GM12864 (cell line): ENCODE results near the gene ABHD1.

Experiments used
- DNase-seq: peaks from one replicate; pipeline ENCODE4 v3.0.0-alpha.2; 2011; ENCODE audit warnings: low read depth
- H3K4me3 ChIP-seq: 2 replicates; pipeline ENCODE4 v1.5.1; 2011; ENCODE audit warnings: mild to moderate bottlenecking, low read depth, low read length, control low read depth
- TF ChIP-seq, protein P1 (sequence below): IDR thresholded peaks from 2 replicates; pipeline ENCODE4 v1.5.1; 2011; ENCODE audit warnings: low read depth, mild to moderate bottlenecking, moderate library complexity, low read length, control low read depth, inconsistent platforms; ENCODE audit errors: missing control alignments

The ABHD1 gene

DNA sequence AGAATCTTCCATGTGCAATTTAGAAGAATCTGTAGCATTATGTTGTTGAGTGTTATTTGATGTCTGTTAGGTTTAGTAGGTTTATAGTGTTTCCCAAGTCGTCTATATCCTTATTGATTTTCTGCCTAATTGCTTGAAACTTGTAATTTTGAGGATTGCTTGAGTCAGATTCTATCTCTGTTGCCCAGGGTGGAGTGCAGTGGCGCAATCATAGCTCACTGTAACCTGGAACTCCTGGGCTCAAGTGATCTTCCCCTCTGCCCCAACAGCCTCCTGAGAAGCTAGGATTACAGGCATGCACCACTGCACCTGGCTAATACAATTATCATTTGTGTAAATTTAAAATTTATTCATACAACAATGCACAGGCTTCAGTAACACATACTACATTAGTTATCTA, 22.1 kb downstream of the ABHD1 start:
- TF ChIP-seq, protein P1, sequence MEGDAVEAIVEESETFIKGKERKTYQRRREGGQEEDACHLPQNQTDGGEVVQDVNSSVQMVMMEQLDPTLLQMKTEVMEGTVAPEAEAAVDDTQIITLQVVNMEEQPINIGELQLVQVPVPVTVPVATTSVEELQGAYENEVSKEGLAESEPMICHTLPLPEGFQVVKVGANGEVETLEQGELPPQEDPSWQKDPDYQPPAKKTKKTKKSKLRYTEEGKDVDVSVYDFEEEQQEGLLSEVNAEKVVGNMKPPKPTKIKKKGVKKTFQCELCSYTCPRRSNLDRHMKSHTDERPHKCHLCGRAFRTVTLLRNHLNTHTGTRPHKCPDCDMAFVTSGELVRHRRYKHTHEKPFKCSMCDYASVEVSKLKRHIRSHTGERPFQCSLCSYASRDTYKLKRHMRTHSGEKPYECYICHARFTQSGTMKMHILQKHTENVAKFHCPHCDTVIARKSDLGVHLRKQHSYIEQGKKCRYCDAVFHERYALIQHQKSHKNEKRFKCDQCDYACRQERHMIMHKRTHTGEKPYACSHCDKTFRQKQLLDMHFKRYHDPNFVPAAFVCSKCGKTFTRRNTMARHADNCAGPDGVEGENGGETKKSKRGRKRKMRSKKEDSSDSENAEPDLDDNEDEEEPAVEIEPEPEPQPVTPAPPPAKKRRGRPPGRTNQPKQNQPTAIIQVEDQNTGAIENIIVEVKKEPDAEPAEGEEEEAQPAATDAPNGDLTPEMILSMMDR = no peak
- H3K4me3 ChIP-seq = no peak overlapping the region
- no peak for DNase-seq

DNA sequence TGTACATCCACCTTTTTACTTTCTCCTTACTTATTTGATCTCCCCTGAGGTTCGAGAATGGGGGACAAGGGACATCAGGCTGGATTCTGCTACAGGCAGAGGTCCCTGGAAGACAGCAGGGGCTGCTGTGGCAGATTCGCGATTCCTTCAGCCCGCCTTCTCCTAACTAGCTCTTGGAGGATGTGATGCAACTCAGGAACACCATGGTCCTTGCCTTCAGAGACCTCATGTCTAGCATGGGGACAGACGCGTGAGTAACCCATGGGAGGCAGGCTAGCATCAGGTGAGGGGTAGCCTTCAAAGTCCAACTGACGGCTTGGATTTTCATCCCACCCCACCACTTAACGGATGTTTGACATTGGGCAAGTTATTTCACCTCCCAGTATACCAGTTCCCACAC, 24.3 kb downstream of the ABHD1 start:
- DNase-seq = no peak
- no peak overlapping the region for H3K4me3 ChIP-seq
- TF ChIP-seq, protein P1 = no peak

DNA sequence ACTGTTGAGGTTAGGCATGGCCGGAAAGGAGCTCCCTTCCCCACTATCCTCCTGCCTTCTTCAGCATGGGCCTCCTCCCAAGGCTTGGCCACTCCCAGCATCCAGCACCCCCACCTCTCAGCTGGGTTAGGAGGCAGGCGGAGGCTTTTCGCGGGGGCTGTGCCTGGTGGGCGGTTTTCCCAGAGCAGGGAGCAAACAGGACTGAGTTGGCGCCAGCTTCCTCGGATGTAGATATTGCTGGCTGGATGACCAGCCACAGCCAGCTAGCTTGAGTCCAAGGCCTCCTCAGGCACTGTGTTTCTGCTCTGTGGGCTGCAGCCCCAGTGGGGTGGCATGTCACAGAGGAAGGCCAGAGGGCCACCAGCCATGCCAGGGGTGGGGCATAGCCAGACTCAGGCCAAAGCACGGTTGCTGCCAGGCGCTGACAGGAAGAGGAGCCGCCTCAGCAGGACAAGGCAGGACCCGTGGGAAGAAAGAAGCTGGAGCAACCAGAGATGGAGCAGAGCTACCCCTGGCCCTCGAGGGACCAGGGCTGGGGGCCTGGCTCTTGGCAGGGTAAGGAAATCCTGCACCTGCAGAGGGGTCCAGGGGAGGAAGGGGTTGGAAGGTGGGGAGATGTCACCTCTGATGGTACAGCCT, 25.3 kb downstream of the ABHD1 start, which contains the start of gene TCF23:
TCF23 (plus strand) TSS at position 204 of the 639 bp plus-strand sequence; CDS start at position 334, 130 bp downstream.
- no peak for DNase-seq
- TF ChIP-seq, protein P1 = no peak
- H3K4me3 ChIP-seq = no peak within 1 kb of the TSS

DNA sequence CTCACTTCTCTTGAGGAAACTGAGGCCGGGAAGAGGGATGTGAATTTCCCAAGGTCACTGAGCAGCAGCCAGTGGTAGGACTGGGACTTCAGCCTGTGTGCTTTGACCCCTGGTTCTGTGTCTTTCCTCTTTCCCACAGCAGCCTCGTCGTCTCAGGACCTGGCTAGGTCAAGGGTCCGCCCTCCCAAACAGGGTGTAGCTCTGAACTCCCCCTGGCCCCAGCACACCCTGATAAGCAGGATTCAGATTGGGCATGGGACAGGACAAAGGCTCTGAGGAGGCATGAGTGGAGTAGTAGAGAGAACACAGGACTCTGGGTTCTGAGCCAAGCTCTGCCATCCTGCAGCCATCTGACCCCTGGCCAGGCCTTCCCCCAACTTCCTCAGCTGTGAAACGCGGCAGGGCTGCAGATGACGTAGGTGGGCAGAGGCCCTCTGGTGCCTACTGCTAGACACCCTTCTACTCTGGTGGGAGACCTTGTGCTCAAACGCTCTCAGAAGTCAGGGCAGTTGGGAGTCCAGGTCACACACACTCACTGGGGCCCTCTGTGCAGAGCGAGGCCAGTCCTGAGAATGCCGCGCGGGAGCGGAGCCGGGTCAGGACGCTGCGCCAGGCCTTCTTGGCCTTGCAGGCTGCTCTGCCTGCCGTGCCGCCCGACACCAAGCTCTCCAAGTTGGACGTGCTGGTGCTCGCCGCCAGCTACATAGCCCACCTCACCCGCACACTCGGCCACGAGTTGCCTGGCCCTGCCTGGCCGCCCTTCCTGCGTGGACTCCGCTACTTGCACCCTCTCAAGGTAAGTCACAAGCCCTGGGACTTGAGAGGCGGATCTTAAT, 26.2 kb downstream of the ABHD1 start:
- H3K4me3 ChIP-seq = no peak overlapping the region
- TF ChIP-seq, protein P1 = no peak
- no peak for DNase-seq

DNA sequence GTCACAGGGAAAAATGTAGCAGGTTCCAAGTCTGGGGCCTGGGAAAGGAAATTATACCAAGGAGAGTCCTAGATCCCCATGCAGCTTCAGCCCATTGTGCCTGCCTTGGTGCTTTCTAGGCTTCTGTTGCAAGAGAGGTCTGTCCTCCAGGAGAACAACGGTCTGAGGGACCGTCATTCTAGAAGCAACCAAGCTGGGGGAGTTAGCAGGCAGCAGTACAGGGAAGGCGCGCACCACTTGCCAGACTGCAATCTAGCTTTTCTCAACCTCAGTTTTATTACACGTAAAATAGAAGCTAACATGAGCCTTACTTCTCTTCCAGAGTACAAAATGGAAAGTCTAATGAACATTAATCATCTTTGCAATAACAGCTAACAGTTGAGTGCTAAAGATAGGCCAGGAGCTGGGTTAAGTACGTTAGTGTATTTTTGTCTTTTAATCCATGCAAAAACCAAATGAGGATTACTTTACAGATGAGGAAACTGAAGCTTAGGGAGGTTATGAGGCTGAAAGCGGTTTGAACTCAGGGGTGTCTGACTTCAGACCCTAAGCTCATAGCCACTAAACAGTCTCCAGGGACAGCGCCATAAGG, 27.1 kb downstream of the ABHD1 start:
- TF ChIP-seq, protein P1 = no peak

DNA sequence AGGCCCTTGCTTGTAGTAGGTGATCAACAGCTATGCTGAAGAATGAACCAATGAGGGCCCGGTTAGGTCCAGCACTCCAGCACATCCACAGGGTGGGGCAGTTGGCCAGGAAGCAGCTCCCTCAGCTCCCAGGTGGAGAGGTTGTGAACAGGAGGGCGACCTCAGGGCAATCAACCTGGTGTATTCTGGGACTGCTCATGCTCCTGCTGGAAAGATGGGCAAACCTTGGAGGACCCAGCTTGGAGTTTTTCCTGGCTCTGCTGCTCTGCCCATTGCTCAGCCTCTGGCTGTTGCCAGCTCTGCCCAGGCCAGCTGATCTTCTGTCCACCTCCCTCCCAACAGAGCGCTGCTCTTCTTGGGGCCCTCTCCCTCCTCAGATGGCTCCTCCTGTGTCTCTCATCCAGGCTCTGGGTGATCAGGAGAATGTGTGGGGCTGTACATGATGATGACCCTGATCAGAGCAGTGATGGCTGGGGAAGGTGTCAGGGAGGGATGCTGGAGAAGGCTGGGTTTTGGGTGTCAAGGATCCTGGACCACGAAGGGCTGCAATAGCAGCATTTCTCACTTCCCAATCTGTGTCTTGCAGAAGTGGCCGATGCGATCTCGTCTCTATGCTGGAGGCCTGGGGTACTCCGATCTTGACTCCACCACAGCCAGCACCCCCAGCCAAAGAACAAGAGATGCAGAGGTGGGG, 28.6 kb downstream of the ABHD1 start:
- TF ChIP-seq, protein P1 = no peak
- H3K4me3 ChIP-seq = no peak overlapping the region
- DNase-seq = no peak

More for the DNA sequence above, 27.1 kb downstream of the ABHD1 start:
- no peak for DNase-seq
- H3K4me3 ChIP-seq = no peak overlapping the region
